ENCODE data around the gene TTC13. TPM values are rescaled to one million over a fixed set of nuclear protein-coding genes. Genes with fewer than 3 reads are reported as not detected.

The TTC13 gene
- polyA plus RNA-seq, 1 of the 3 experiments (the other 2 are of a cell fraction): 5.5 TPM

DNA sequence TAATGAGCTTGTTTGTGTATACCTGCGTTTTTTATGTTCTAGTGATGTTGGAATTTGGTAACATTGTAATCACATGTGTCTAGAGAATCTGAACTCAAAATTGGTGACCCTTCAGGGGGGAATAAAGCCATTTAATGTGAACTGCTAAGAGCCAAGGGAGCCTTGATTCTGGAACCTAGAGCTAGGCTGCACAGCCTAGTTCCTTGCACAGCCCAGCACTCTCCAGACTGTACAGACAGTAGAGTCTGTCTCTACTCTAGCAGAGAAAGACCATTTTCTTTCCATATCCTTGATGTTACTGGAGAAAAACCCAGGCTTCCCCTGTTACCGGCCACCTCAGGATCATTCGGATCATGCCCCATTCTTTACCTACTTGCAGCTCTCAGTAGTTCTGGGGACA, 8.8 kb upstream of the TTC13 start:
- Histone ChIP-seq H3K4me2 (no peak overlapping the region; the same call in 1 of the 2 replicates), H3F3A (replicated peaks; ENCODE audit: insufficient read depth) (peaks cover 5% of the 10 kb centered on the region), H3K4me1 (ENCODE audit: control insufficient read depth in 1 of 2, insufficient read depth in 2 of 2, low read depth in 1 of 2, low read length in 1 of 2) (peaks cover 0 to 4% of the 10 kb centered on the region in 2 experiments; a peak in 1 of 4 replicates), H4K20me1 (ENCODE audit: insufficient read depth) (0 out of 2 replicates have a peak, but pooled peaks cover 3% of the 10 kb centered on the region), H3K4me3 (ENCODE audit: low read depth in 2 of 2, low read length in 1 of 2) (no peak overlapping the region), H3K9me3 (no peaks in the 10 kb centered on the region), H3K9ac (no peak overlapping the region), H3K27ac (ENCODE audit: low read depth in 2 of 2, low read length in 1 of 2) (peak overlapping the region; percentile 6 to 33; a peak in 2 of 4 replicates), H2AFZ (ENCODE audit: low read depth) (peak overlapping the region; percentile 27; the same call in 1 of the 2 replicates), H3K36me3 (replicated peaks in 1 of 2; ENCODE audit: control insufficient read depth in 1 of 2, insufficient read depth in 2 of 2, low read length in 1 of 2) (peaks cover 20 to 38% of the 10 kb centered on the region in 2 experiments), H3K27me3 (ENCODE audit: insufficient read depth) (no peaks in the 10 kb centered on the region), H3K9me2 (no peaks in the 10 kb centered on the region), H3K79me2 (ENCODE audit: insufficient read depth) (peaks cover 23% of the 10 kb centered on the region)
- ChIA-PET POLR2A (no interaction called here), CTCF (interaction anchor here (1.0 to 2.1 kb wide), 2 partner anchors 9 to 223 kb away, joined by 3 to 7 read pairs; partner anchors contain the start of genes ARV1 and TTC13)
- whole genome bisulfite sequencing (ENCODE audit: low lambda C conversion rate): 86% methylated on average over 3 of the region's 3 CpGs
- no peak for TF ChIP-seq EZH2phosphoT487 (IDR thresholded peaks at IDR 0.05; ENCODE audit: borderline replicate concordance, low read depth)
- TF ChIP-seq CHD2 (IDR thresholded peaks at IDR 0.05; ENCODE audit: low read length, partially characterized antibody): no peak
- TF ChIP-seq FOXJ3 (CRISPR knock-in tag; IDR thresholded peaks at IDR 0.05): no peak
- TF ChIP-seq, protein P1, sequence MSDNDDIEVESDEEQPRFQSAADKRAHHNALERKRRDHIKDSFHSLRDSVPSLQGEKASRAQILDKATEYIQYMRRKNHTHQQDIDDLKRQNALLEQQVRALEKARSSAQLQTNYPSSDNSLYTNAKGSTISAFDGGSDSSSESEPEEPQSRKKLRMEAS (IDR thresholded peaks at IDR 0.05; ENCODE audit: low read depth): no peak
- TF ChIP-seq FOSL2 (IDR thresholded peaks at IDR 0.05; ENCODE audit: borderline replicate concordance, low read depth): no peak
- TF ChIP-seq YY1 (IDR thresholded peaks at IDR 0.05; ENCODE audit: low read depth): no peak
- no peak for TF ChIP-seq SIN3A (IDR thresholded peaks at IDR 0.05; ENCODE audit: borderline replicate concordance, low read depth, low read length)
- TF ChIP-seq TCF12 (IDR thresholded peaks at IDR 0.05): no peak
- TF ChIP-seq, protein P2, sequence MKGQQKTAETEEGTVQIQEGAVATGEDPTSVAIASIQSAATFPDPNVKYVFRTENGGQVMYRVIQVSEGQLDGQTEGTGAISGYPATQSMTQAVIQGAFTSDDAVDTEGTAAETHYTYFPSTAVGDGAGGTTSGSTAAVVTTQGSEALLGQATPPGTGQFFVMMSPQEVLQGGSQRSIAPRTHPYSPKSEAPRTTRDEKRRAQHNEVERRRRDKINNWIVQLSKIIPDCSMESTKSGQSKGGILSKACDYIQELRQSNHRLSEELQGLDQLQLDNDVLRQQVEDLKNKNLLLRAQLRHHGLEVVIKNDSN (IDR thresholded peaks at IDR 0.05; ENCODE audit: borderline replicate concordance, low read depth): no peak
- TF ChIP-seq, protein P3, sequence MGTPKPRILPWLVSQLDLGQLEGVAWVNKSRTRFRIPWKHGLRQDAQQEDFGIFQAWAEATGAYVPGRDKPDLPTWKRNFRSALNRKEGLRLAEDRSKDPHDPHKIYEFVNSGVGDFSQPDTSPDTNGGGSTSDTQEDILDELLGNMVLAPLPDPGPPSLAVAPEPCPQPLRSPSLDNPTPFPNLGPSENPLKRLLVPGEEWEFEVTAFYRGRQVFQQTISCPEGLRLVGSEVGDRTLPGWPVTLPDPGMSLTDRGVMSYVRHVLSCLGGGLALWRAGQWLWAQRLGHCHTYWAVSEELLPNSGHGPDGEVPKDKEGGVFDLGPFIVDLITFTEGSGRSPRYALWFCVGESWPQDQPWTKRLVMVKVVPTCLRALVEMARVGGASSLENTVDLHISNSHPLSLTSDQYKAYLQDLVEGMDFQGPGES (IDR thresholded peaks at IDR 0.05; ENCODE audit: low read depth, low read length): no peak
- no peak for TF ChIP-seq GATA2 (CRISPR knock-in tag; IDR thresholded peaks at IDR 0.05)
- no peak for TF ChIP-seq TEAD4 (IDR thresholded peaks at IDR 0.05; ENCODE audit: borderline replicate concordance, insufficient read depth)
- no peak for DNase-seq

DNA sequence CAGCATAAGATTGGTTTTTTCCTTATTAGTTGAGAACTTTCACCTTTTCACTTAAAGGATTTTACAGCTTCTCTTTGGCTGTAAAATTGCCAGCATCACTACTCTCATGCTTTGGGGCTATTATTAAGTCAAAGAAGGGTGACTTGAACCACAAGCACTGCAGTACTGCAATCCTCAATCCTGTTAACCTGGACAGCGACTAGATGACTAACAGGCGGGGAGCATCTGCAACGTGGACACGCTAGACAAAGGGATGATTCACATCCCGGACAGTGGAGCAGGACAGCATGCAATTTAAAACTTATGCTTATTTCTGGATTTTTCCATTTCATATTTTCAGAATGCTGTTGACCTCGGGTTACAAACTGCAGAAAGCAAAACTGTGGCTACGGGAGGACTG, 8.3 kb upstream of the TTC13 start:
- no peak overlapping the region for H3K4me3 ChIP-seq (ENCODE audit: low read depth in 2 of 2, low read length in 1 of 2)
- POLR2A ChIA-PET: no interaction called here
- no peaks in the 10 kb centered on the region for H3K9me3 ChIP-seq
- WGBS (ENCODE audit: low lambda C conversion rate): 26% methylated on average over 7 of the region's 7 CpGs
- H3K36me3 ChIP-seq (replicated peaks in 1 of 2; ENCODE audit: control insufficient read depth in 1 of 2, insufficient read depth in 2 of 2, low read length in 1 of 2): peaks cover 17 to 38% of the 10 kb centered on the region in 2 experiments
- H3K4me2 ChIP-seq: no peak overlapping the region; the same call in 1 of the 2 replicates
- H2AFZ ChIP-seq (ENCODE audit: low read depth): peak overlapping the region; percentile 27; the same call in 1 of the 2 replicates
- peaks cover 23% of the 10 kb centered on the region for H3K79me2 ChIP-seq (ENCODE audit: insufficient read depth)
- H3F3A ChIP-seq (replicated peaks; ENCODE audit: insufficient read depth): peaks cover 5% of the 10 kb centered on the region
- H3K9me2 ChIP-seq: no peaks in the 10 kb centered on the region
- H3K27me3 ChIP-seq (ENCODE audit: insufficient read depth): no peaks in the 10 kb centered on the region
- DNase-seq: no peak
- 0 out of 2 replicates have a peak, but pooled peaks cover 3% of the 10 kb centered on the region for H4K20me1 ChIP-seq (ENCODE audit: insufficient read depth)
- H3K4me1 ChIP-seq (ENCODE audit: control insufficient read depth in 1 of 2, insufficient read depth in 2 of 2, low read depth in 1 of 2, low read length in 1 of 2): peaks cover 0 to 4% of the 10 kb centered on the region in 2 experiments; a peak in 1 of 4 replicates
- CTCF ChIA-PET: interaction anchor here (1.0 kb wide), 1 partner anchor 223 kb away, joined by 3 read pairs; no protein-coding TSS in a partner anchor
- H3K27ac ChIP-seq (ENCODE audit: low read depth in 2 of 2, low read length in 1 of 2): peak overlapping the region; percentile 6 to 33; a peak in 2 of 4 replicates
- no peak overlapping the region for H3K9ac ChIP-seq
- TF ChIP-seq NFIC (IDR thresholded peaks at IDR 0.05; ENCODE audit: borderline replicate concordance) (no peak), TCF12 (IDR thresholded peaks at IDR 0.05) (peak; percentile 70; the same call in 1 of the 2 replicates), FOXJ3 (CRISPR knock-in tag; IDR thresholded peaks at IDR 0.05) (no peak), FOXM1 (IDR thresholded peaks at IDR 0.05; ENCODE audit: low read depth) (no peak), TAF1 (IDR thresholded peaks at IDR 0.05; ENCODE audit: borderline replicate concordance, low read depth, low read length) (no peak; the same call in 1 of the 2 replicates), EZH2phosphoT487 (IDR thresholded peaks at IDR 0.05; ENCODE audit: borderline replicate concordance, low read depth) (no peak), TEAD4 (IDR thresholded peaks at IDR 0.05; ENCODE audit: borderline replicate concordance, insufficient read depth) (no peak), YY1 (IDR thresholded peaks at IDR 0.05; ENCODE audit: low read depth) (no peak)
- TF ChIP-seq, protein P4, sequence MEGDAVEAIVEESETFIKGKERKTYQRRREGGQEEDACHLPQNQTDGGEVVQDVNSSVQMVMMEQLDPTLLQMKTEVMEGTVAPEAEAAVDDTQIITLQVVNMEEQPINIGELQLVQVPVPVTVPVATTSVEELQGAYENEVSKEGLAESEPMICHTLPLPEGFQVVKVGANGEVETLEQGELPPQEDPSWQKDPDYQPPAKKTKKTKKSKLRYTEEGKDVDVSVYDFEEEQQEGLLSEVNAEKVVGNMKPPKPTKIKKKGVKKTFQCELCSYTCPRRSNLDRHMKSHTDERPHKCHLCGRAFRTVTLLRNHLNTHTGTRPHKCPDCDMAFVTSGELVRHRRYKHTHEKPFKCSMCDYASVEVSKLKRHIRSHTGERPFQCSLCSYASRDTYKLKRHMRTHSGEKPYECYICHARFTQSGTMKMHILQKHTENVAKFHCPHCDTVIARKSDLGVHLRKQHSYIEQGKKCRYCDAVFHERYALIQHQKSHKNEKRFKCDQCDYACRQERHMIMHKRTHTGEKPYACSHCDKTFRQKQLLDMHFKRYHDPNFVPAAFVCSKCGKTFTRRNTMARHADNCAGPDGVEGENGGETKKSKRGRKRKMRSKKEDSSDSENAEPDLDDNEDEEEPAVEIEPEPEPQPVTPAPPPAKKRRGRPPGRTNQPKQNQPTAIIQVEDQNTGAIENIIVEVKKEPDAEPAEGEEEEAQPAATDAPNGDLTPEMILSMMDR (IDR thresholded peaks at IDR 0.05): no peak
- TF ChIP-seq, protein P2 (IDR thresholded peaks at IDR 0.05; ENCODE audit: borderline replicate concordance, low read depth): 0 out of 2 replicates have a peak, but pooled peaks have one; percentile 7
- TF ChIP-seq, protein P5, sequence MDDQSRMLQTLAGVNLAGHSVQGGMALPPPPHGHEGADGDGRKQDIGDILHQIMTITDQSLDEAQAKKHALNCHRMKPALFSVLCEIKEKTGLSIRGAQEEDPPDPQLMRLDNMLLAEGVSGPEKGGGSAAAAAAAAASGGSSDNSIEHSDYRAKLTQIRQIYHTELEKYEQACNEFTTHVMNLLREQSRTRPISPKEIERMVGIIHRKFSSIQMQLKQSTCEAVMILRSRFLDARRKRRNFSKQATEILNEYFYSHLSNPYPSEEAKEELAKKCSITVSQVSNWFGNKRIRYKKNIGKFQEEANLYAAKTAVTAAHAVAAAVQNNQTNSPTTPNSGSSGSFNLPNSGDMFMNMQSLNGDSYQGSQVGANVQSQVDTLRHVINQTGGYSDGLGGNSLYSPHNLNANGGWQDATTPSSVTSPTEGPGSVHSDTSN (IDR thresholded peaks at IDR 0.05): peak; percentile 54
- TF ChIP-seq, protein P6, sequence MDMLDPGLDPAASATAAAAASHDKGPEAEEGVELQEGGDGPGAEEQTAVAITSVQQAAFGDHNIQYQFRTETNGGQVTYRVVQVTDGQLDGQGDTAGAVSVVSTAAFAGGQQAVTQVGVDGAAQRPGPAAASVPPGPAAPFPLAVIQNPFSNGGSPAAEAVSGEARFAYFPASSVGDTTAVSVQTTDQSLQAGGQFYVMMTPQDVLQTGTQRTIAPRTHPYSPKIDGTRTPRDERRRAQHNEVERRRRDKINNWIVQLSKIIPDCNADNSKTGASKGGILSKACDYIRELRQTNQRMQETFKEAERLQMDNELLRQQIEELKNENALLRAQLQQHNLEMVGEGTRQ (IDR thresholded peaks at IDR 0.05; ENCODE audit: borderline replicate concordance, low read depth, low read length): no peak

Data from SK-N-SH (cell line).